GM10248 (cell line): ENCODE measurements around the gene DTX3.

ENCODE experiments used
- CTCF ChIA-PET: fragments of 300-600 bp; sonication (Branson Sonifier 250); formaldehyde crosslinking; extraction: SDS; loops from one replicate; lab custom pipeline; 2021; ENCODE audit warnings: antibody characterized with exemption; lab: Yijun Ruan, JAX
- POLR2A ChIA-PET: fragments of 350-650 bp; sonication (Branson Sonifier 250); formaldehyde crosslinking; extraction: SDS; loops from one replicate; lab custom pipeline; 2020; ENCODE audit warnings: antibody characterized with exemption; lab: Yijun Ruan, JAX
- DNase-seq: peaks from one replicate; pipeline ENCODE4 v3.0.0; 2012; ENCODE audit errors: extremely low spot score
- TF ChIP-seq, protein P1 (sequence below): IDR thresholded peaks from 2 replicates; pipeline ENCODE4 v1.5.1; 2012; ENCODE audit warnings: mild to moderate bottlenecking, low read depth; ENCODE audit errors: extremely low read depth, missing control alignments, control extremely low read depth

DTX3 gene

DNA sequence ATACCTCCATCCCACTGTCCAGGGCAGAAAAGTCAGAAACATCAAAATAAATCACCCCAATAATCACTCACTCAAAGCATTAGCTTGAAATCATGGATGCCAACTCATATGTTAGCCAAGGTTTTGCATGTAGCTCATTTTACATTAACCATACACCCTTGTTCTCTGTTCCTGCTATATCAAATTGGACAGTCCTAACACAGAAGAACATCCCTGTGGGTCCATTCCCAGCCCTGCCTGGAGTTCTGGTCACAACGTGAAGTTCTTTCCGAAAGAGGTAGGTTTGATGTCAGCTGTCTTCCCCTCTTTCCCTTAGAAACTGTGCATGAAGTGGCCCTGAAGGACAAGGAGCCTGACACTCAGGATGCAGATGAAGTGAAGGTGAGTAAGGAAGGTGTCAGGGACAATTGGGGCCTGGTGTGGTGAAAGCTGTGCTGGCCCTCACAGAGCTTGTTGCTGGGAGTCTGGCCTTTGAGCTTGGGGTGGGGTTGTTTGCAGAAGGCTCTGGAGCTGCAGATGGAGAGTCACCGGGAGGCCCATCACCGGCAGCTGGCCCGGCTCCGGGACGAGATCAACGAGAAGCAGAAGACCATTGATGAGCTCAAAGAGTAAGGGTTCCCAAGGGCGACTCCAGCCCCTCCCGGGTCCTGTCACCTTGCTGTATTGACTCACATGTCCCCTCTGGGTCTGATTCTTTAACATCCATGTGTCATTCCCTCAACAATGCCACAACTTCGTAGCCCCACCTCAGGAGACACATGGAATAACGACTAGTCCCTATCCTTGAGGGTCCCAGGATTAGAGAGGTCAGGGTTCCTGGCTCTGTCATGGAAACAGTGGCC, 28.6 kb upstream of the DTX3 start:
- CTCF ChIA-PET, result interaction anchor here (0.6 to 12.9 kb wide), 10 partner anchors 7 to 117 kb away, joined by 3 to 134 read pairs (median 4); partner anchors contain the start of genes B4GALNT1 and GLI1
- TF ChIP-seq, protein P1, sequence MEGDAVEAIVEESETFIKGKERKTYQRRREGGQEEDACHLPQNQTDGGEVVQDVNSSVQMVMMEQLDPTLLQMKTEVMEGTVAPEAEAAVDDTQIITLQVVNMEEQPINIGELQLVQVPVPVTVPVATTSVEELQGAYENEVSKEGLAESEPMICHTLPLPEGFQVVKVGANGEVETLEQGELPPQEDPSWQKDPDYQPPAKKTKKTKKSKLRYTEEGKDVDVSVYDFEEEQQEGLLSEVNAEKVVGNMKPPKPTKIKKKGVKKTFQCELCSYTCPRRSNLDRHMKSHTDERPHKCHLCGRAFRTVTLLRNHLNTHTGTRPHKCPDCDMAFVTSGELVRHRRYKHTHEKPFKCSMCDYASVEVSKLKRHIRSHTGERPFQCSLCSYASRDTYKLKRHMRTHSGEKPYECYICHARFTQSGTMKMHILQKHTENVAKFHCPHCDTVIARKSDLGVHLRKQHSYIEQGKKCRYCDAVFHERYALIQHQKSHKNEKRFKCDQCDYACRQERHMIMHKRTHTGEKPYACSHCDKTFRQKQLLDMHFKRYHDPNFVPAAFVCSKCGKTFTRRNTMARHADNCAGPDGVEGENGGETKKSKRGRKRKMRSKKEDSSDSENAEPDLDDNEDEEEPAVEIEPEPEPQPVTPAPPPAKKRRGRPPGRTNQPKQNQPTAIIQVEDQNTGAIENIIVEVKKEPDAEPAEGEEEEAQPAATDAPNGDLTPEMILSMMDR, result no peak
- no peak for DNase-seq
- POLR2A ChIA-PET, result interaction anchor here (0.6 kb wide), 1 partner anchor 326 kb away, joined by 7 read pairs; no protein-coding TSS in a partner anchor

DNA sequence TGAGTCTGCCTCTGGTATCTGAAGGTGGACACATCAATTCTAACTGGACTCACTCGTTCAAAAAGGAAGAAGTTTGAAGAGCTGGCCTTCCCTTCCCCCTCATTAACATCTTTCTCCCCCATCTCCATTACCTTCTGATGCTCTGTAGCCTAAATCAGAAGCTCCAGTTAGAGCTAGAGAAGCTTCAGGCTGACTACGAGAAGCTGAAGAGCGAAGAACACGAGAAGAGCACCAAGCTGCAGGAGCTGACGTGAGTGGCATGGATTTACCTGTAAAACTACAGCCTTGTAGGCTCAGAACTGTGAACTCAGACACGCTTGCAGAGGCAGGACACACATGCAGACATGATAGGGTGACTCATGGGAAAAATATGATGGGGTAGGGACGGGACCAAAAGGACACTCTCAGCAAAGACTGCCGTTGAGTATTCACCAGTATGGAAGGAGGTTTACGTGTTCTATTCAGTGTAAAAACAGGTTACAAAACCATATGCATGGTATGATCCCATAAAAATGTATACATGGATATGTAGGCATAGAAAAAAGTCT, 27.9 kb upstream of the DTX3 start:
- ChIA-PET POLR2A (no interaction called here), CTCF (interaction anchor here (0.7 to 2.3 kb wide), 6 partner anchors 30 to 118 kb away, joined by 3 to 6 read pairs (median 3); partner anchors contain the start of gene B4GALNT1)

DNA sequence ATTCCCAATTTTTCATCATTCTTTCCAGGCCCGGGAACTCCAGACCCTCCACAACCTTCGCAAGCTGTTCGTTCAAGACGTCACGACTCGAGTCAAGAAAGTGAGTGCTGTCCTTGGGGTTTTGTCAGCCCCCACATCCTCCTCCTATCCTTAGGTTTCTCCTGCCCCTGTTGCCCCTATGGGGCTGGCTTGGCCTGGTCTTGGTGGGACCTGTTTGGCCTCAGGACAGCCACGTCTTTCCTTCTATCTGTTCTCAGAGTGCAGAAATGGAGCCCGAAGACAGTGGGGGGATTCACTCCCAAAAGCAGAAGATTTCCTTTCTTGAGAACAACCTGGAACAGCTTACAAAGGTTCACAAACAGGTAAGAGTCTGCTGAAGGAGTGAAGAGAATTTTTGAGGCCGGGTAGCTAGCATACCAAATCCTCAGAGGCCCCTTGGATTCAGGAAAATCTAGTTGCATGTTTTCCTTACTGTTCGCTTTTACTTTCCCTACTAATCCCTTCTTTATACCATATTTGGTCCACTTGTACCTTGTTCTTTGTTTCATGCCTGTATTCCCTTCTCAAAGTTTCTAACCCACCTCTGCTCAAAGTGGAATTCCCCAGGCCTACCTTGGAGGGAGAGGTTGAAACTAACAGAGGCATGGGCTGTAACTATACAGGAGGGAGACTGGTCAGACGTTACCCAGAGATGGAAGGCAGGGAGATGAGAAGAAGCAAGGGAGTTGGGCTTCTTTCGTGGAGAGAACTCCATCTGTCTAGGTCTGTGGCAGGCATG, 26.5 kb upstream of the DTX3 start:
- CTCF ChIA-PET, result no interaction called here
- TF ChIP-seq, protein P1, result no peak
- no peak for DNase-seq
- POLR2A ChIA-PET, result no interaction called here

More for the DNA sequence above, 27.9 kb upstream of the DTX3 start:
- DNase-seq, result no peak
- TF ChIP-seq, protein P1, result no peak

DNA sequence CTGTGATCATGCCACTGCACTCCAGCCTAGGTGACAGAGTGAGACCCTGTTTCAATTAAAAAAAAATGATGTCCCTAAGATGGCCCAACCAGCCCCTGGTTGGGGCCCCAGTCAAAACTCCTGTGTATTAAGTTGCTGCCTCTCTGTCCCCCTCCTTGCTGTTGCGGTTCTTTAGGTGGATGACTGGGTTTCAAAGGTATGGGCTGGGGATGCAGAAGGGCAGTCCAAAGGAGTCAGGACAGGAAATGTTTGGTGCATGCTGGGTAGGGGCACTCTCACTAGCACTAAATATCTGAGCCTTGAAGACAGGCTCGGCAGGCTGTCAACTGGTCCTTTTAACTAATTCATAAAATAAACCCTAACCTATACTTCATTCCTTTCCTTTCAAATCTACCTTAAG, 25.6 kb upstream of the DTX3 start:
- no peak for DNase-seq
- POLR2A ChIA-PET, result no interaction called here
- CTCF ChIA-PET, result interaction anchor here (1.1 to 7.2 kb wide), 3 partner anchors 10 to 43 kb away, joined by 3 to 155 read pairs (median 3); no protein-coding TSS in a partner anchor
- TF ChIP-seq, protein P1, result no peak

DNA sequence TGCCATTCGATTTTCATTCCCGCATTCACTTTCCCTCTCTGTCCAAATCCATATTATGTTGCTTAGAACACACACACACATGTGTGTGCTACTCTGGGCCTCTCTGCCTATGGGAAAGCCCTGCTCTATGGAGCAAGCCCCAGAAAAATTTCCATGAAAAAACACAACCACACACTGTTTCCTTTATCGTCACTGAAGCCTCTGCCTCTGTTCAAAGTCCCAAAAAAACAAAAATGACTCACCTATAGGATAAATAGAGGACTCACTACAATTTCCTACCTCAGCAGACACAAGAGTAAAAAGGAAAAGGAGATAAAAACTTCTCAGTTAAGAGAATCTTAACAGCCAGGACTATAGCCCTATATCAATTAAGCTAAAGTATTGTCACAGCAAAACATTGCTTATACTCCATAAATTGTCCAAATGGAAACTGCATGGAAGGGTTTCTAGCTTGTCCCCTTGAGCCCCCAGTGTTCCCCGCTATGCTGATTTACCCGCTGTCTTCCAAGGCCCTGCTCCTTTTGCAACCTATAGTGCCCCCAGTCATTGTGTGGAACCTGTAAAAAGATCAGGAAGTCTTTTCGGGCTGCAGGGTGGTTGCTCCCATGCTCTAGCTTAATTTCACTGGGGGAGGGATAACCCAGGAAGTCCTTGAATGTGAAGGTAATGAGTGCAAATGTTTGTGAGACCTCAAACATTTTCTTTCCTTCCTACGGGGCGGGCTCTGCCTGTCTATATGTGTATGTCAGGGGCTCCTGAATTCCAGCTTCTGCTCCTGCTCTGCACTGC, 24.8 kb upstream of the DTX3 start:
- ChIA-PET CTCF (interaction anchor here (1.1 to 7.5 kb wide), 8 partner anchors 9 to 52 kb away, joined by 3 to 155 read pairs (median 67); partner anchors contain the start of genes ARHGEF25, B4GALNT1, DTX3 and PIP4K2C), POLR2A (interaction anchor here (1.0 kb wide), 1 partner anchor 26 kb away, joined by 3 read pairs; no protein-coding TSS in a partner anchor)
- TF ChIP-seq, protein P1, result no peak
- no peak for DNase-seq
